Prostate gland (tissue), 2 donors: ENCODE results near the gene PLEKHJ1. TPM values are rescaled to one million over a fixed set of nuclear protein-coding genes. Genes with fewer than 3 reads are reported as not detected.

Experiments
- DNase-seq: peaks from one replicate; pipeline ENCODE4 v3.0.0-alpha.2; 2019; ENCODE audit warnings: low spot score
- H3K27ac ChIP-seq, 2 donors: fragments of 200-600 bp; sonication (generic); 2 replicates each; pipeline ENCODE4 v1.5.1; 2017 to 2019
- H3K27me3 ChIP-seq: fragments of 200-600 bp; sonication (generic); replicated peaks from 2 replicates; pipeline ENCODE4 v1.5.1; 2019; ENCODE audit not compliant: insufficient read depth
- H3K36me3 ChIP-seq, 2 donors: fragments of 200-600 bp; sonication (generic); 1 replicate in 1 of 2; 2 replicates in 1 of 2; pipeline versions ENCODE4 v1.5.1 to v1.8.1; 2017 to 2019
- H3K4me1 ChIP-seq: fragments of 200-600 bp; sonication (generic); replicated peaks from 2 replicates; pipeline ENCODE4 v1.5.1; 2019
- H3K4me3 ChIP-seq, 2 donors: fragments of 200-600 bp; sonication (generic); 2 replicates each; pipeline ENCODE4 v1.5.1; 2017 to 2019
- H3K9me3 ChIP-seq: fragments of 200-600 bp; sonication (generic); 2 replicates; pipeline ENCODE4 v1.5.1; 2017
- POLR2A ChIP-seq: fragments of 450-650 bp; IDR thresholded peaks from one replicate; pipeline ENCODE4 v1.6.1; 2016; ENCODE audit warnings: antibody characterized with exemption, mild to moderate bottlenecking
- POLR2AphosphoS5 ChIP-seq: sonication (generic); formaldehyde crosslinking; IDR thresholded peaks from one replicate; pipeline ENCODE4 v1.6.1; 2017; ENCODE audit warnings: antibody characterized with exemption
- WGBS: methylation state at CpG from one replicate; pipeline ENCODE4 v1.1.5; 2018; 5-methylcytosine and 5-hydroxymethylcytosine counted together
- intact Hi-C: fragments of 100-400 bp; cut with DNase I; formaldehyde crosslinking; loops from one replicate; pipeline ENCODE4 v1.14.2; 2022
- total RNA-seq, 2 donors: library from RNA; depleted of rRNA; stranded (reverse); fragments of >200 nt; gene quantifications; one replicate each; pipeline ENCODE4 v1.1.0, GENCODE V29; 2016
- TF ChIP-seq, protein P1 (sequence below), 4 experiments: fragments of 200-600 bp in 2 of 4; fragments of 450-650 bp in 2 of 4; sonication (generic) in 2 of 4; IDR thresholded peaks; 1 replicate in 3 of 4; 2 replicates in 1 of 4; pipeline ENCODE4 v1.5.1; 2016 to 2019; ENCODE audit warnings: antibody characterized with exemption in 4 of 4, mild to moderate bottlenecking in 2 of 4, moderate library complexity in 2 of 4

PLEKHJ1 gene
- total RNA-seq, 2 donors from 2014 or later: 59.4 to 91.7 TPM

DNA sequence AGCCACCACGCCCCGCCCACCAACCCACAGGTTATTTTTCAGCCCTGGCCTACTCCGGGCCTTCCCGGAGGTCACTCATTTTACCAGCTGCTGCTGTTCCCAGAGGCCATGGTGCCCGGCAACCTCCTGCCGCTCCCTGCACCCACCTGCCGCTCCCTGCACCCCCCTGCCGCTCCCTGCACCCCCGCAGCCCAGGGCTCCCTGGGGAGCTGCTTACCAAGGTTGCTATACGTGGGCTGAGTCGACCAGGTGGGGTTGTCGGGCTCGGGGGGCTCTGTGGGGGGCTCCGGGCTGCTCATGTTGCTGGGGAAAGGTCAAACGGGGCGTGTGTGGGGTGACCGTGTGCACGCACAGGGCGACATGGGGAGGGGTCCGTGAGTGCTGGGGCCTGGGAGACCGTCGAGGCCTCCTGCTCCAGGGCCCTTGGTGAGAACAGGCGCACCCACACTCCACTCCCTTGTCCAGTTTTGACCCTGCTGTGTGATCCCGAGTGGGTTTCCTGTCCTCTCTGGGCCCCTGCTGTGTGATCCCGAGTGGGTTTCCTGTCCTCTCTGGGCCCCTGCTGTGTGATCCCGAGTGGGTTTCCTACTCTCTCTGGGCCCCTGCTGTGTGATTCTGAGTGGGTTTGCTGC is 44.6 kb upstream of the PLEKHJ1 start:
- TF ChIP-seq POLR2A (no peak), POLR2AphosphoS5 (no peak)
- TF ChIP-seq, protein P1, sequence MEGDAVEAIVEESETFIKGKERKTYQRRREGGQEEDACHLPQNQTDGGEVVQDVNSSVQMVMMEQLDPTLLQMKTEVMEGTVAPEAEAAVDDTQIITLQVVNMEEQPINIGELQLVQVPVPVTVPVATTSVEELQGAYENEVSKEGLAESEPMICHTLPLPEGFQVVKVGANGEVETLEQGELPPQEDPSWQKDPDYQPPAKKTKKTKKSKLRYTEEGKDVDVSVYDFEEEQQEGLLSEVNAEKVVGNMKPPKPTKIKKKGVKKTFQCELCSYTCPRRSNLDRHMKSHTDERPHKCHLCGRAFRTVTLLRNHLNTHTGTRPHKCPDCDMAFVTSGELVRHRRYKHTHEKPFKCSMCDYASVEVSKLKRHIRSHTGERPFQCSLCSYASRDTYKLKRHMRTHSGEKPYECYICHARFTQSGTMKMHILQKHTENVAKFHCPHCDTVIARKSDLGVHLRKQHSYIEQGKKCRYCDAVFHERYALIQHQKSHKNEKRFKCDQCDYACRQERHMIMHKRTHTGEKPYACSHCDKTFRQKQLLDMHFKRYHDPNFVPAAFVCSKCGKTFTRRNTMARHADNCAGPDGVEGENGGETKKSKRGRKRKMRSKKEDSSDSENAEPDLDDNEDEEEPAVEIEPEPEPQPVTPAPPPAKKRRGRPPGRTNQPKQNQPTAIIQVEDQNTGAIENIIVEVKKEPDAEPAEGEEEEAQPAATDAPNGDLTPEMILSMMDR (IDR thresholded peaks at IDR 0.05): no peak
- H3K27me3 ChIP-seq: no peaks in the 10 kb centered on the region
- H3K4me1 ChIP-seq: peaks cover 5% of the 10 kb centered on the region
- WGBS: 75% methylated on average over 26 of the region's 26 CpGs
- no peak overlapping the region for H3K4me3 ChIP-seq
- intact Hi-C loops: no loop called here
- DNase-seq: no peak
- H3K9me3 ChIP-seq: no peaks in the 10 kb centered on the region
- no peak overlapping the region for H3K27ac ChIP-seq
- no peaks in the 10 kb centered on the region for H3K36me3 ChIP-seq

GRCh38 chr19:2278459-2279158 is 42.5 kb upstream of the PLEKHJ1 start:
- H3K27ac ChIP-seq: no peak overlapping the region
- no peak overlapping the region for H3K4me3 ChIP-seq
- no peaks in the 10 kb centered on the region for H3K27me3 ChIP-seq
- intact Hi-C loops: loop anchor here (5.0 kb wide), 2 partner anchors 39 to 109 kb away; no protein-coding TSS in a partner anchor
- 86% methylated on average over 33 of the region's 33 CpGs for WGBS
- H3K4me1 ChIP-seq: peaks cover 5% of the 10 kb centered on the region
- TF ChIP-seq POLR2A: no peak
- no peak for TF ChIP-seq POLR2AphosphoS5
- TF ChIP-seq, protein P1 (IDR thresholded peaks at IDR 0.05): no peak
- no peaks in the 10 kb centered on the region for H3K36me3 ChIP-seq
- DNase-seq: no peak
- no peaks in the 10 kb centered on the region for H3K9me3 ChIP-seq

DNA sequence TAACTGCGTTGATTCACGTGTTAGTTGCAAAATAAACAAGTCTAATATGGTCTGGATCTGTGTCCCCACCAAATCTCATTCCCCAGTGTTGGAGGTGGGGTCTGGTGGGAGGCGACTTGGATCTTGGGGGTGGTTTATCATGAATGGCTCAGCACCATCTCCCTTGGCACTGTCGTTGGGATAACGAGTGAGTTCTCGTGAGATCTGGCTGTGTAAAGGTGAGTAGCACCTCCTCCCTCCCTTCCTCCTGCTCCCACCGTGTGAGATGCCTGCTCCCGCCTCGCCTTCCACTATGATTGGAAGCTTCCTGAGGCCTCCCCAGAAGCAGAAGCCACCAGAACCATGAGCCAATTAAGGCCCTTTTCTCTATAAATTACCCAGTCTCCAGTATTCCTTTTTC is 41.0 kb upstream of the PLEKHJ1 start:
- no peak for DNase-seq
- TF ChIP-seq POLR2A: no peak
- TF ChIP-seq, protein P1 (IDR thresholded peaks at IDR 0.05): no peak
- TF ChIP-seq POLR2AphosphoS5: no peak
- H3K36me3 ChIP-seq: peaks cover 0 to 5% of the 10 kb centered on the region in 2 donors
- H3K4me1 ChIP-seq: peaks cover 20% of the 10 kb centered on the region
- H3K27me3 ChIP-seq: no peaks in the 10 kb centered on the region
- no peaks in the 10 kb centered on the region for H3K9me3 ChIP-seq
- intact Hi-C loops: loop anchor here (5.0 kb wide), 2 partner anchors 40 to 110 kb away; no protein-coding TSS in a partner anchor
- H3K27ac ChIP-seq: no peak overlapping the region
- no peak overlapping the region for H3K4me3 ChIP-seq
- WGBS: 74% methylated on average over 9 of the region's 9 CpGs

GRCh38 chr19:2276429-2276986 is 40.4 kb upstream of the PLEKHJ1 start:
- H3K9me3 ChIP-seq: no peaks in the 10 kb centered on the region
- no peak overlapping the region for H3K27ac ChIP-seq
- no peak for DNase-seq
- H3K36me3 ChIP-seq: peaks cover 0 to 5% of the 10 kb centered on the region in 2 donors
- TF ChIP-seq POLR2AphosphoS5 (no peak), POLR2A (no peak)
- TF ChIP-seq, protein P1 (IDR thresholded peaks at IDR 0.05): no peak
- intact Hi-C loops: loop anchor here (5.0 kb wide), 2 partner anchors 41 to 111 kb away; no protein-coding TSS in a partner anchor
- peaks cover 19% of the 10 kb centered on the region for H3K4me1 ChIP-seq
- 91% methylated on average over 28 of the region's 28 CpGs for WGBS
- H3K4me3 ChIP-seq: no peak overlapping the region
- H3K27me3 ChIP-seq: no peaks in the 10 kb centered on the region
